Astrocyte (in vitro differentiated cells and primary cell): Measurements from ENCODE around the gene BCL7C.

ENCODE experiments used
- EZH2 ChIP-seq: IDR thresholded peaks from 2 replicates; pipeline ENCODE4 v1.6.1; 2012; ENCODE audit warnings: mild to moderate bottlenecking, low read length, inconsistent platforms; ENCODE audit not compliant: insufficient read depth
- TF ChIP-seq, protein P1 (sequence below): IDR thresholded peaks from 2 replicates; pipeline ENCODE4 v1.5.1; 2011; ENCODE audit warnings: low read depth, mild to moderate bottlenecking, inconsistent platforms, low read length, moderate library complexity; ENCODE audit not compliant: insufficient read depth

GRCh38 chr16:30846649-30847402 is 47.1 kb downstream of the BCL7C start:
- no peak for TF ChIP-seq EZH2
- TF ChIP-seq, protein P1, sequence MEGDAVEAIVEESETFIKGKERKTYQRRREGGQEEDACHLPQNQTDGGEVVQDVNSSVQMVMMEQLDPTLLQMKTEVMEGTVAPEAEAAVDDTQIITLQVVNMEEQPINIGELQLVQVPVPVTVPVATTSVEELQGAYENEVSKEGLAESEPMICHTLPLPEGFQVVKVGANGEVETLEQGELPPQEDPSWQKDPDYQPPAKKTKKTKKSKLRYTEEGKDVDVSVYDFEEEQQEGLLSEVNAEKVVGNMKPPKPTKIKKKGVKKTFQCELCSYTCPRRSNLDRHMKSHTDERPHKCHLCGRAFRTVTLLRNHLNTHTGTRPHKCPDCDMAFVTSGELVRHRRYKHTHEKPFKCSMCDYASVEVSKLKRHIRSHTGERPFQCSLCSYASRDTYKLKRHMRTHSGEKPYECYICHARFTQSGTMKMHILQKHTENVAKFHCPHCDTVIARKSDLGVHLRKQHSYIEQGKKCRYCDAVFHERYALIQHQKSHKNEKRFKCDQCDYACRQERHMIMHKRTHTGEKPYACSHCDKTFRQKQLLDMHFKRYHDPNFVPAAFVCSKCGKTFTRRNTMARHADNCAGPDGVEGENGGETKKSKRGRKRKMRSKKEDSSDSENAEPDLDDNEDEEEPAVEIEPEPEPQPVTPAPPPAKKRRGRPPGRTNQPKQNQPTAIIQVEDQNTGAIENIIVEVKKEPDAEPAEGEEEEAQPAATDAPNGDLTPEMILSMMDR = no peak
